Fibroblast of peridontal ligament (primary cell): Measurements from ENCODE around the gene SETD7.
"Not testable (repeated sequence)": the region's sequence is repeated elsewhere in the genome, so short reads cannot be mapped to it uniquely, and the experiment has no call there.

Source experiments
- DNase-seq: peaks from one replicate; pipeline ENCODE4 v3.0.0-alpha.2; 2010; ENCODE audit errors: extremely low read depth

SETD7 gene

DNA sequence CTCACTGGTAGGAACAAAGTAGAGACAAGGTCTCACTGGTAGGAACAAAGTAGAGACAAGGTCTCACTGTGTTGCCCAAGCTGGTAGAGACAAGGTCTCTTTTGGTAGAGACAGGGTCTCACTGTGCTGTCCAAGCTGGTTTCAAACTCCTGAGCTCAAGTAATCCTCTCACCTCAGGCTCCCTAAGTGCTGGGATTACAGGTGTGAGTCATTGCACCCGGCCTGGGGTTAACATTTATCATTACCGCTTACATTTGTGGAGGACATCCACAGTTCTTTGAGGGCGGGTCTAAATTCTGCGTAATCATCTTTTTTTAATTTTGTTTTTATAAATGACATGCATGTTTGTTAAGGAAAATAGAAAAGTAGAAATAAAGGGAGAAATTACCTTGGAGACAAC is 90.1 kb downstream of the SETD7 start:
- no peak for DNase-seq

- DNase-seq = not testable (repeated sequence)
Observed at GRCh38 chr4:139464512-139464911, 91.5 kb downstream of the SETD7 start.

- DNase-seq = no peak
Observed at GRCh38 chr4:139461022-139461628, 94.9 kb downstream of the SETD7 start.

DNA sequence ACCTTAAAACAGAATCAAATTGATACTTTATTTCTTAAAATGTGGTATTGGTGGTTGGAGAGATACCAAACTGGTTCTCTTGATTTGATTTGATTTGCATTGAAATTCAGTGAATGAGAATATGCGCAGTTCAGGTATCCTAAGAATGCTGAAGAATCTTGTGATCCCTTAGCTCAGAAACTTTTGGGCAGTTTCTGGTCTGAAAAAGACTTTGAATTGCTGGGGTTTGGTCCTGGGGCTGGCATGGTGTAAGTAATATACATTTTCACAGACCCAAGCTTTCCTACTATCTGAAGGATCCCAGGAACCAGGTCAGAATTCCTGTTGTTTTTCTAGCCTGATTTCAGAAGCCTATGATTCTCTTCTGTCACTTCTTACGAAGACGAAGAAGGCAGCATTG is 95.5 kb downstream of the SETD7 start:
- DNase-seq = no peak

DNA sequence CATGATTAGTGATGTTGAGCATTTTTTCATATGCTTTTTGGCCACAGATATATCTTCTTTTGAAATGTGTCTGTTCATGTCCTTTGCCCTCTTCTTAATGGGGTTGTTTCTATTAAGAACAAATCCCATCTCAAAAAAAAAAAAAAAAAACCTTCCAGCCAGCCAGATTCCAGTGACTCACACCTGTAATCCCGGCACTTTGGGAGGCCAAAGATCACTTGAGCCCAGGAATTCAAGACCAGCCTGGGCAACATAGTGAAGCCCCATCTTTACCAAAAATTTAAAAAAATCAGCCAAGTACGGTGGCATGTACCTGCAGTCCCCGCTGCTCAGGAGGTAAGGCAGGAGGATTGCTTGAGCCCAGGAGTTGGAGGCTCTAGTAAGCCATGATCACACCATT is 97.0 kb downstream of the SETD7 start:
- no peak for DNase-seq

GRCh38 chr4:139458543-139458942 is 97.5 kb downstream of the SETD7 start:
- no peak for DNase-seq

- no peak for DNase-seq
Observed at GRCh38 chr4:139457318-139457717, 98.7 kb downstream of the SETD7 start.

- DNase-seq = no peak
Observed at GRCh38 chr4:139455126-139455538, 100.9 kb downstream of the SETD7 start.

- peak; percentile 87 for DNase-seq
Observed at GRCh38 chr4:139454111-139455045, 101.6 kb downstream of the SETD7 start, which contains the start of gene RAB33B. RAB33B (plus strand) TSS chr4:139454121; CDS start chr4:139454196, 75 bp downstream.

DNA sequence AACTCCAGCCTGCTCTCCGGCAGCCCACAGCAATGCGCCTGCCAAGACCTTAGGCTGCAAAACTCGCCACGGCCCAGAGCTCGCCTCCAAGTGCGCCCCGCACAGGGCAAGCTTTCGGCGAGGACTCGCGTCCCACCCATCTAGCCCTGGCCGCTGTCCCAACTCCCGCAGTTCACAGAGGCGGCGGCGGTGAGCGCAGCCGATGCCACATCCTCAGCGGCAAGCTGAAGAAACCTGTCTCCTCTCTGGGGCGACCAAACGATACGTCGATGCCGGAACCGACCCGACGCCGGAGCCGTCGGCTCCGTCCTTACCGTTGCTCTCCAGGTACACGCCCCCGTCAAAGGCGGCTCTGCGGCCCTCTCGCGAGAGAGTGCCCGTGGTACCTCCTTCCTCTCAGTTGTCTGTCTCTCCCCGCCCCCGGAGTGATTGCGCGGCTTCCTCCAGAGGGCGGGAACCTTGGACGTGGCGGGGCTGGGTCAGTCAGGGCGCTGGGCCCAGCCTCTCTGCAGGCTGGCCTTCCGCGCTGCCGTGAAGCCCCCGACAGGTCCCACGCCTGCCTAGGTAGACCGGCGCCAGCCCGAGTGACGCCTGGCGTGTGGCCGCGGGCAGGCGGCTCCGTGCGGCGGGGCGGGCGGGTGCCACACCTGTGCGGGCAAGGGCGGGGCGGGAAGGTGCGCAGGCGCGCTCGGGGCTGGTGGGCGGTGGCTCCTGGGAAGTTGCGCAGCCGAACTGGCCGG is 102.5 kb downstream of the SETD7 start:
- DNase-seq = peak; percentile 97

DNA sequence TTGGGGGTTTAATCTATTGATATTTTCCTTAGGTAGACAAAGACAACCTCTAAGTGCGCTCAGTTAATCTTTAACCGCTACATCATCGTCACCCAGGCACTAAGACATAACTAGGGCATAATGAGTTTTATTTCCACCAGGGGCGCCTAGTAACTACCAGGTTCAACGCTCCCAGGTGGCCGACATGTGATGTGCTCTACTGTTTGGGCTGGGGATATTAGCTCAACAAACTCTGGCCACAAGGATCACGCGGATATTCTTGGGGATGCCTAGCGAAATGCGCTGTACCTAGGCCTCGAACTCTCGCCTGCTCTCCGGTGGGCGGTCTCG is 103.0 kb downstream of the SETD7 start:
- no peak for DNase-seq

- no peak for DNase-seq
Observed at GRCh38 chr4:139451997-139452396, 104.0 kb downstream of the SETD7 start.

DNA sequence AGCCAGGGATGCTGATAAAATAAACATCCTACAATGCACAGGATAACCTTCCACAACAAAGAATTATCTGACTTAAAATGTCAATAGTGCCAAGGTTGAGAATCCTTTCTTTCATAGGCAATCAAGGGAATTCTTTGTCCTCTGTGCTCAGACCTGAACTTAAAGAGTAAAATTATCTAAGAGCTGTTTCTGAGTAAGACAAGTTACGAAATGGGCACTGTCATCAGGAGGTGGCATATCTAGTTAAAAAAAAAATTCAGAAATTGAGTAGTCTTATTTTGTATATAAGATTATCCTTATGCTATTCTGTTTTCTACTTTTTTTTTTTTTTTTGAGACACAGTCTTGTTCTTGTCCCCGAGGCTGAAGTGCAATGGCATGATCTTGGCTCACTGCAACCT is 105.4 kb downstream of the SETD7 start:
- DNase-seq = no peak

DNA sequence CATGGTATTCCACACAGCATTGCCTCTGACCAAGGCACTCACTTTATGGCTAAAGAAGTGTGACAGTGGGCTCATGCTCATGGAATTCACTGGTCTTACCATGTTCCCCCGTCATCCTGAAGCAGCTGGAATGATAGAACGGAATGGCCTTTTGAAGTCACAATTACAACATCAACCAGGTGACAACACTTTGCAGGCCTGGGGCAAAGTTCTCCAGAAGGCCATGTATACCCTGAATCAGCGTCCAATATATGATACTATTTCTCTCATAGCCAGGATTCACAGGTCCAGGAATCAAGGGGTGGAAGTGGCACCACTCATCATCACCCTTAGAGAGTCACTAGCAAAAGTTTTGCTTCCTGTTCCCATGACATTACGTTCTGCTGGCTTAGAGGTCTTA is 108.9 kb downstream of the SETD7 start:
- not testable (repeated sequence) for DNase-seq
